ENCODE results near the gene WIPI1. TPM values are rescaled to one million over a fixed set of nuclear protein-coding genes. Genes with fewer than 3 reads are reported as not detected.
"Not testable (repeated sequence)": the region's sequence is repeated elsewhere in the genome, so short reads cannot be mapped to it uniquely, and the experiment has no call there.

The WIPI1 gene
- total RNA-seq, 4 donors from 2014 or later, result 22.9 to 53.2 (median 45.0) TPM

- Histone ChIP-seq H3K4me1 (peaks cover 0 to 10% (median 0%) of the 10 kb centered on the region in 3 donors), H3K27me3 (peaks cover 18% of the 10 kb centered on the region), H3K9me3 (no peaks in the 10 kb centered on the region), H3K36me3 (no peaks in the 10 kb centered on the region), H3K27ac (peak overlapping the region in 3 of 4 donors; percentile 18 to 37 (median 31)), H3K4me3 (no peak overlapping the region)
- TF ChIP-seq POLR2A (IDR thresholded peaks at IDR 0.05) (no peak), POLR2AphosphoS5 (IDR thresholded peaks at IDR 0.05) (no peak), EP300 (IDR thresholded peaks at IDR 0.05) (no peak), CTCF (IDR thresholded peaks at IDR 0.05) (no peak)
- ATAC-seq, result peak; percentile 30
- WGBS, 2 donors (ENCODE audit: low coverage in 1 of 2), result 48 to 51% methylated on average over 7 of the region's 7 CpGs
Measured at GRCh38 chr17:68498479-68499326, 41.4 kb upstream of the WIPI1 start.

- H3K36me3 ChIP-seq, result no peaks in the 10 kb centered on the region
- no peak for ATAC-seq
- TF ChIP-seq POLR2A (IDR thresholded peaks at IDR 0.05), result no peak
- no peak for TF ChIP-seq CTCF (IDR thresholded peaks at IDR 0.05)
- no peak for TF ChIP-seq POLR2AphosphoS5 (IDR thresholded peaks at IDR 0.05)
- TF ChIP-seq EP300 (IDR thresholded peaks at IDR 0.05), result no peak
- no peaks in the 10 kb centered on the region for H3K9me3 ChIP-seq
- peaks cover 18% of the 10 kb centered on the region for H3K27me3 ChIP-seq
- 4 to 29% methylated on average over 3 of the region's 3 CpGs for WGBS, 2 donors (ENCODE audit: low coverage in 1 of 2)
- H3K4me1 ChIP-seq, result peaks cover 0 to 18% (median 0%) of the 10 kb centered on the region in 3 donors
- H3K4me3 ChIP-seq, result no peak overlapping the region
- H3K27ac ChIP-seq, result peak overlapping the region in 1 of 4 donors; percentile 18
Measured at GRCh38 chr17:68497885-68498319, 40.6 kb upstream of the WIPI1 start.

GRCh38 chr17:68495081-68495480 is 37.8 kb upstream of the WIPI1 start:
- TF ChIP-seq CTCF (IDR thresholded peaks at IDR 0.05) (no peak), POLR2A (IDR thresholded peaks at IDR 0.05) (no peak), EP300 (IDR thresholded peaks at IDR 0.05) (no peak), POLR2AphosphoS5 (IDR thresholded peaks at IDR 0.05) (no peak)
- no peak overlapping the region for H3K27ac ChIP-seq
- no peaks in the 10 kb centered on the region for H3K36me3 ChIP-seq
- H3K4me1 ChIP-seq, result peaks cover 0 to 34% (median 0%) of the 10 kb centered on the region in 3 donors
- 74 to 89% methylated on average over 4 of the region's 4 CpGs for WGBS, 2 donors (ENCODE audit: low coverage in 1 of 2)
- no peak for ATAC-seq
- no peak overlapping the region for H3K4me3 ChIP-seq
- H3K9me3 ChIP-seq, result no peaks in the 10 kb centered on the region
- H3K27me3 ChIP-seq, result peaks cover under 1% of the 10 kb centered on the region

- 92% methylated on average over 6 to 8 of the region's 8 CpGs for WGBS, 2 donors (ENCODE audit: low coverage in 1 of 2)
- H3K4me3 ChIP-seq, H3K27ac ChIP-seq, H3K9me3 ChIP-seq, H3K36me3 ChIP-seq, ATAC-seq, H3K27me3 ChIP-seq: not testable (repeated sequence)
- H3K4me1 ChIP-seq, result peaks cover 0 to 24% (median 0%) of the 10 kb centered on the region in 3 donors
Measured at GRCh38 chr17:68492394-68493054, 35.2 kb upstream of the WIPI1 start.

GRCh38 chr17:68491381-68492231 is 34.3 kb upstream of the WIPI1 start:
- Histone ChIP-seq H3K9me3 (no peaks in the 10 kb centered on the region), H3K4me3 (no peak overlapping the region), H3K27me3 (peaks cover 5% of the 10 kb centered on the region), H3K27ac (peak overlapping the region in 1 of 4 donors; percentile 47), H3K4me1 (peaks cover 0 to 24% (median 0%) of the 10 kb centered on the region in 3 donors), H3K36me3 (no peaks in the 10 kb centered on the region)
- TF ChIP-seq CTCF (IDR thresholded peaks at IDR 0.05), result no peak
- TF ChIP-seq POLR2AphosphoS5 (IDR thresholded peaks at IDR 0.05), result no peak
- no peak for TF ChIP-seq POLR2A (IDR thresholded peaks at IDR 0.05)
- TF ChIP-seq EP300 (IDR thresholded peaks at IDR 0.05), result no peak
- ATAC-seq, result no peak
- WGBS, 2 donors (ENCODE audit: low coverage in 1 of 2), result 70 to 71% methylated on average over 5 to 7 of the region's 12 CpGs

Data from gastroesophageal sphincter (tissue), 4 donors.